Fibroblast of lung (primary cell): ENCODE measurements around the gene TMBIM6. TPM values are rescaled to one million over a fixed set of nuclear protein-coding genes. Genes with fewer than 3 reads are reported as not detected.

Source experiments
- DNase-seq, 2 donors: peaks; one replicate each; pipeline versions ENCODE4 v3.0.0 to v3.0.0-alpha.2; 2010; ENCODE audit warnings: low read depth in 2 of 2
- H2AFZ ChIP-seq: 2 replicates; pipeline ENCODE4 v1.5.1; 2012; ENCODE audit warnings: low read length, control low read depth, inconsistent platforms
- H3K27ac ChIP-seq: 2 replicates; pipeline ENCODE4 v1.5.1; 2011; ENCODE audit warnings: low read length, control low read depth; ENCODE audit not compliant: insufficient read depth
- H3K27me3 ChIP-seq: 2 replicates; pipeline ENCODE4 v1.5.1; 2011; ENCODE audit warnings: mild to moderate bottlenecking, low read length; ENCODE audit not compliant: control insufficient read depth, insufficient read depth
- H3K36me3 ChIP-seq: 2 replicates; pipeline ENCODE4 v1.5.1; 2011; ENCODE audit warnings: low read length; ENCODE audit not compliant: control insufficient read depth, insufficient read depth
- H3K4me1 ChIP-seq: 2 replicates; pipeline ENCODE4 v1.5.1; 2011; ENCODE audit warnings: low read length; ENCODE audit not compliant: control insufficient read depth, insufficient read depth; ENCODE audit errors: extremely low read depth
- H3K4me2 ChIP-seq: 2 replicates; pipeline ENCODE4 v1.5.1; 2011; ENCODE audit warnings: low read length, control low read depth; ENCODE audit not compliant: insufficient read depth; ENCODE audit errors: extremely low read depth
- H3K4me3 ChIP-seq, 4 experiments: fragments of 200-600 bp in 1 of 4; sonication (generic) in 1 of 4; replicated peaks in 1 of 4; 2 replicates each; pipeline ENCODE4 v1.5.1; 2011 to 2016; ENCODE audit warnings: low read length in 4 of 4, low read depth in 3 of 4, mild to moderate bottlenecking in 3 of 4, control low read depth in 2 of 4, inconsistent platforms in 1 of 4, mixed read lengths in 1 of 4; ENCODE audit not compliant: insufficient read depth in 1 of 4; ENCODE audit errors: control extremely low read depth in 1 of 4
- H3K79me2 ChIP-seq: 2 replicates; pipeline ENCODE4 v1.5.1; 2012; ENCODE audit warnings: mild to moderate bottlenecking, low read length, inconsistent platforms; ENCODE audit not compliant: control insufficient read depth, insufficient read depth
- H3K9ac ChIP-seq: 2 replicates; pipeline ENCODE4 v1.5.1; 2011; ENCODE audit warnings: mild to moderate bottlenecking, low read length, control low read depth; ENCODE audit not compliant: insufficient read depth
- H3K9me3 ChIP-seq: 2 replicates; pipeline ENCODE4 v1.5.1; 2012; ENCODE audit warnings: low read depth, low read length; ENCODE audit not compliant: control insufficient read depth, insufficient read depth
- H4K20me1 ChIP-seq: 2 replicates; pipeline ENCODE4 v1.5.1; 2011; ENCODE audit warnings: low read length; ENCODE audit not compliant: control insufficient read depth, insufficient read depth; ENCODE audit errors: extremely low read depth
- CTCF ChIP-seq, 2 donors: IDR thresholded peaks in 1 of 2; conservative IDR thresholded peaks in 1 of 2; 1 replicate in 1 of 2; 2 replicates in 1 of 2; pipeline ENCODE4 v1.5.1; 2011 to 2012; ENCODE audit warnings: low read length in 2 of 2, control low read depth in 1 of 2, inconsistent platforms in 1 of 2, low read depth in 1 of 2, mild to moderate bottlenecking in 1 of 2
- EZH2 ChIP-seq: IDR thresholded peaks from 2 replicates; pipeline ENCODE4 v1.5.1; 2012; ENCODE audit warnings: low read length, control low read depth, mild to moderate bottlenecking; ENCODE audit errors: missing control alignments
- polyA minus RNA-seq: library from RNA; depleted of rRNA, polyadenylated mRNA; stranded (reverse); fragments of >200 nt; gene quantifications from 2 replicates; pipeline ENCODE4 v1.2.3, GENCODE V29; 2011; ENCODE audit warnings: low replicate concordance
- polyA plus RNA-seq, 2 donors: library from polyadenylated mRNA; depleted of rRNA in 1 of 2; stranded (reverse) in 1 of 2; unstranded in 1 of 2; fragments of >200 nt; gene quantifications; 2 replicates each; pipeline ENCODE4 v1.2.1, GENCODE V29; 2011 to 2012; ENCODE audit warnings: missing spikeins in 1 of 2
- total RNA-seq: library from RNA; depleted of rRNA; stranded (reverse); fragments of >200 nt; gene quantifications from 2 replicates; pipeline ENCODE4 v1.2.1, GENCODE V29; 2014

The TMBIM6 gene
- total RNA-seq (369 and 432 TPM in 2 replicates), polyA plus RNA-seq (830 and 879 TPM in 2 replicates), polyA minus RNA-seq (330 and 380 TPM in 2 replicates)
- 399 and 442 TPM in 2 replicates for polyA plus RNA-seq (2012)

- no peaks in the 10 kb centered on the region for H3K4me1 ChIP-seq
- TF ChIP-seq CTCF (conservative IDR thresholded peaks at IDR 0.05 in 1 of 2, IDR thresholded peaks at IDR 0.05 in 1 of 2; ENCODE audit: low read depth in 1 of 2, low read length in 2 of 2), result peak; percentile 86
- no peak for TF ChIP-seq EZH2
- H3K27ac ChIP-seq, result peak within 1 kb of the TSS; percentile 99
These were observed at the start of gene TMBIM6 for GRCh38 chr12:49740930-49741881. Gene TMBIM6 (plus strand): TSS chr12:49741557. CDS start chr12:49752494, 10,937 bp downstream.

GRCh38 chr12:49692851-49693250, 48.5 kb upstream of the TMBIM6 start:
- Histone ChIP-seq H2AFZ (no peak overlapping the region), H3K27me3 (no peaks in the 10 kb centered on the region), H3K27ac (no peak overlapping the region), H3K4me1 (peaks cover 2% of the 10 kb centered on the region), H3K4me2 (no peak overlapping the region), H3K9me3 (no peaks in the 10 kb centered on the region), H4K20me1 (no peaks in the 10 kb centered on the region), H3K79me2 (peaks cover 1% of the 10 kb centered on the region), H3K4me3 (no peak overlapping the region), H3K36me3 (no peaks in the 10 kb centered on the region), H3K9ac (no peak overlapping the region)
- no peak for DNase-seq
- no peak for TF ChIP-seq EZH2
- no peak for TF ChIP-seq CTCF (conservative IDR thresholded peaks at IDR 0.05 in 1 of 2, IDR thresholded peaks at IDR 0.05 in 1 of 2; ENCODE audit: low read depth in 1 of 2, low read length in 2 of 2)

More at GRCh38 chr12:49740930-49741881, at the start of gene TMBIM6:
- H3K36me3 ChIP-seq, result no peaks in the 10 kb centered on the region
- peak within 1 kb of the TSS; percentile 94 for H3K9ac ChIP-seq
- no peaks in the 10 kb centered on the region for H3K9me3 ChIP-seq
- peaks cover 46% of the 10 kb centered on the region for H3K79me2 ChIP-seq
- peak within 1 kb of the TSS; percentile 79 for H3K4me2 ChIP-seq
- DNase-seq, result peak; percentile 100
- peaks cover 7% of the 10 kb centered on the region for H4K20me1 ChIP-seq
- H2AFZ ChIP-seq, result peak within 1 kb of the TSS; percentile 82
- H3K27me3 ChIP-seq, result no peaks in the 10 kb centered on the region
- peak within 1 kb of the TSS; percentile 93 to 98 (median 96) for H3K4me3 ChIP-seq

GRCh38 chr12:49693931-49694444, 47.4 kb upstream of the TMBIM6 start:
- Histone ChIP-seq H4K20me1 (no peaks in the 10 kb centered on the region), H3K4me2 (no peak overlapping the region), H3K9me3 (no peaks in the 10 kb centered on the region), H3K36me3 (no peaks in the 10 kb centered on the region), H3K9ac (no peak overlapping the region), H3K4me1 (peaks cover 4% of the 10 kb centered on the region), H2AFZ (no peak overlapping the region), H3K79me2 (peaks cover 1% of the 10 kb centered on the region), H3K27ac (no peak overlapping the region), H3K27me3 (no peaks in the 10 kb centered on the region), H3K4me3 (no peak overlapping the region)
- DNase-seq, result peak; percentile 33 to 41
- no peak for TF ChIP-seq CTCF (conservative IDR thresholded peaks at IDR 0.05 in 1 of 2, IDR thresholded peaks at IDR 0.05 in 1 of 2; ENCODE audit: low read depth in 1 of 2, low read length in 2 of 2)
- TF ChIP-seq EZH2, result no peak
